ENCODE data around the gene IQCH. TPM values are rescaled to one million over a fixed set of nuclear protein-coding genes. Genes with fewer than 3 reads are reported as not detected.
"Not testable (repeated sequence)": the region's sequence is repeated elsewhere in the genome, so short reads cannot be mapped to it uniquely, and the experiment has no call there.

Gene IQCH
- polyA plus RNA-seq, 3 donors = 0.03 TPM; not detected in 2

- Histone ChIP-seq H2AFZ (ENCODE audit: insufficient read depth, low read depth, low read length, poor library complexity, severe bottlenecking) (no peak overlapping the region), H3K4me1 (ENCODE audit: control insufficient read depth in 1 of 2, insufficient read depth in 2 of 2, low read length in 2 of 2) (peaks cover 16 to 35% of the 10 kb centered on the region in 2 donors), H3K27me3 (ENCODE audit: control insufficient read depth in 2 of 2, insufficient read depth in 2 of 2, low read length in 2 of 2) (no peaks in the 10 kb centered on the region), H3K9me3 (replicated peaks in 1 of 2; ENCODE audit: control insufficient read depth in 1 of 2, insufficient read depth in 1 of 2, low read length in 2 of 2) (peaks cover 0 to 5% of the 10 kb centered on the region in 2 donors), H3K36me3 (replicated peaks in 1 of 2; ENCODE audit: control insufficient read depth in 1 of 2, insufficient read depth in 2 of 2, low read length in 2 of 2) (peaks cover 0 to 14% of the 10 kb centered on the region in 2 donors), H3K4me3 (replicated peaks in 1 of 3; ENCODE audit: low read depth in 2 of 3, low read length in 3 of 3) (no peak overlapping the region), H3K4me2 (replicated peaks; ENCODE audit: extremely low read depth, low read length, poor library complexity, severe bottlenecking) (peak overlapping the region; percentile 23), H3K79me2 (ENCODE audit: insufficient read depth, low read length) (peaks cover 84% of the 10 kb centered on the region), H4K20me1 (ENCODE audit: insufficient read depth, low read length) (peaks cover 28% of the 10 kb centered on the region), H3K9ac (ENCODE audit: insufficient read depth, low read length, poor library complexity, severe bottlenecking) (no peak overlapping the region), H3K27ac (ENCODE audit: low read depth in 1 of 2, low read length in 2 of 2) (peak overlapping the region in 1 of 2 donors; percentile 37)
- H3K4me1 Mint-ChIP-seq = peaks cover 36% of the 10 kb centered on the region
- peaks cover 0 to 8% (median 3%) of the 10 kb centered on the region in 7 donors for H3K9me3 Mint-ChIP-seq
- H3K27me3 Mint-ChIP-seq (ENCODE audit: low read depth in 3 of 3) = no peaks in the 10 kb centered on the region
- DNase-seq = peak in 1 of 3 donors; percentile 13
- H3K27ac Mint-ChIP-seq = peak overlapping the region in 3 of 7 donors; percentile 1 to 56 (median 26)
- 0% methylated on average over 1 of the region's 3 CpGs for WGBS (ENCODE audit: insufficient coverage)
- intact Hi-C loops (cut with micrococcal nuclease) = no loop called here
- TF ChIP-seq CTCF (IDR thresholded peaks at IDR 0.05) = no peak
- H3K4me3 Mint-ChIP-seq = peak overlapping the region in 1 of 2 donors; percentile 21
- peaks cover 27 to 32% of the 10 kb centered on the region in 2 donors for H3K36me3 Mint-ChIP-seq
These were observed 11.9 kb upstream of the IQCH start for GRCh38 chr15:67242708-67243111.

- H3K4me3 ChIP-seq (replicated peaks in 1 of 3; ENCODE audit: low read depth in 2 of 3, low read length in 3 of 3) = no peak overlapping the region
- H3K27me3 ChIP-seq (ENCODE audit: control insufficient read depth in 2 of 2, insufficient read depth in 2 of 2, low read length in 2 of 2) = no peaks in the 10 kb centered on the region
- Mint-ChIP-seq H3K9me3 (peaks cover 0 to 8% (median 3%) of the 10 kb centered on the region in 7 donors), H3K27ac (no peak overlapping the region), H3K27me3 (ENCODE audit: low read depth in 3 of 3) (no peaks in the 10 kb centered on the region), H3K4me1 (peaks cover 40% of the 10 kb centered on the region), H3K4me3 (no peak overlapping the region), H3K36me3 (peaks cover 31 to 35% of the 10 kb centered on the region in 2 donors)
- intact Hi-C loops (cut with micrococcal nuclease) = no loop called here
- no peak overlapping the region for H3K27ac ChIP-seq (ENCODE audit: low read depth in 1 of 2, low read length in 2 of 2)
- peaks cover 16 to 35% of the 10 kb centered on the region in 2 donors for H3K4me1 ChIP-seq (ENCODE audit: control insufficient read depth in 1 of 2, insufficient read depth in 2 of 2, low read length in 2 of 2)
- peaks cover 85% of the 10 kb centered on the region for H3K79me2 ChIP-seq (ENCODE audit: insufficient read depth, low read length)
- 100% methylated on average over 1 of the region's 3 CpGs for WGBS (ENCODE audit: insufficient coverage)
- H2AFZ ChIP-seq (ENCODE audit: insufficient read depth, low read depth, low read length, poor library complexity, severe bottlenecking) = no peak overlapping the region
- DNase-seq = no peak
- H4K20me1 ChIP-seq (ENCODE audit: insufficient read depth, low read length) = peaks cover 39% of the 10 kb centered on the region
- TF ChIP-seq CTCF (IDR thresholded peaks at IDR 0.05) = no peak
- no peak overlapping the region for H3K9ac ChIP-seq (ENCODE audit: insufficient read depth, low read length, poor library complexity, severe bottlenecking)
- peaks cover 0 to 14% of the 10 kb centered on the region in 2 donors for H3K36me3 ChIP-seq (replicated peaks in 1 of 2; ENCODE audit: control insufficient read depth in 1 of 2, insufficient read depth in 2 of 2, low read length in 2 of 2)
- no peak overlapping the region for H3K4me2 ChIP-seq (replicated peaks; ENCODE audit: extremely low read depth, low read length, poor library complexity, severe bottlenecking)
- H3K9me3 ChIP-seq (replicated peaks in 1 of 2; ENCODE audit: control insufficient read depth in 1 of 2, insufficient read depth in 1 of 2, low read length in 2 of 2) = peaks cover 0 to 5% of the 10 kb centered on the region in 2 donors
These were observed 9.6 kb upstream of the IQCH start for GRCh38 chr15:67244971-67245478.

- H3K79me2 ChIP-seq (ENCODE audit: insufficient read depth, low read length) = peaks cover 87% of the 10 kb centered on the region
- peaks cover 28% of the 10 kb centered on the region for H3K4me1 Mint-ChIP-seq
These were observed 8.0 kb upstream of the IQCH start for GRCh38 chr15:67246606-67247005.

More at GRCh38 chr15:67246606-67247005, 8.0 kb upstream of the IQCH start:
- H2AFZ ChIP-seq (ENCODE audit: insufficient read depth, low read depth, low read length, poor library complexity, severe bottlenecking); H3K9ac ChIP-seq (ENCODE audit: insufficient read depth, low read length, poor library complexity, severe bottlenecking); H3K9me3 ChIP-seq (replicated peaks in 1 of 2; ENCODE audit: control insufficient read depth in 1 of 2, insufficient read depth in 1 of 2, low read length in 2 of 2); intact Hi-C loops (cut with micrococcal nuclease); H3K4me3 Mint-ChIP-seq; H3K9me3 Mint-ChIP-seq; H3K4me2 ChIP-seq (replicated peaks; ENCODE audit: extremely low read depth, low read length, poor library complexity, severe bottlenecking); H3K27me3 Mint-ChIP-seq (ENCODE audit: low read depth in 3 of 3); H3K4me3 ChIP-seq (replicated peaks in 1 of 3; ENCODE audit: low read depth in 2 of 3, low read length in 3 of 3); H3K27me3 ChIP-seq (ENCODE audit: control insufficient read depth in 2 of 2, insufficient read depth in 2 of 2, low read length in 2 of 2); DNase-seq; H3K27ac Mint-ChIP-seq; H3K27ac ChIP-seq (ENCODE audit: low read depth in 1 of 2, low read length in 2 of 2): not testable (repeated sequence)
- WGBS (ENCODE audit: insufficient coverage) = 100% methylated on average over 3 of the region's 5 CpGs
- peaks cover 12 to 20% of the 10 kb centered on the region in 2 donors for H3K4me1 ChIP-seq (ENCODE audit: control insufficient read depth in 1 of 2, insufficient read depth in 2 of 2, low read length in 2 of 2)
- H4K20me1 ChIP-seq (ENCODE audit: insufficient read depth, low read length) = peaks cover 26% of the 10 kb centered on the region
- peaks cover 30 to 35% of the 10 kb centered on the region in 2 donors for H3K36me3 Mint-ChIP-seq
- H3K36me3 ChIP-seq (replicated peaks in 1 of 2; ENCODE audit: control insufficient read depth in 1 of 2, insufficient read depth in 2 of 2, low read length in 2 of 2) = peaks cover 0 to 14% of the 10 kb centered on the region in 2 donors
